NCI-H1092 (cell line): Measurements from ENCODE around the gene TNFRSF18.
"Not testable (repeated sequence)": the region's sequence is repeated elsewhere in the genome, so short reads cannot be mapped to it uniquely, and the experiment has no call there.

Experiments
- DNase-seq: peaks from one replicate; lab custom pipeline; 2025; lab: John Stamatoyannopoulos, UW

TNFRSF18 gene

GRCh38 chr1:1177452-1178206 is 28.8 kb downstream of the TNFRSF18 start:
- DNase-seq: no peak

GRCh38 chr1:1176931-1177330 is 29.5 kb downstream of the TNFRSF18 start:
- DNase-seq: no peak

- not testable (repeated sequence) for DNase-seq
Observed at GRCh38 chr1:1176063-1176761, 30.2 kb downstream of the TNFRSF18 start.

DNA sequence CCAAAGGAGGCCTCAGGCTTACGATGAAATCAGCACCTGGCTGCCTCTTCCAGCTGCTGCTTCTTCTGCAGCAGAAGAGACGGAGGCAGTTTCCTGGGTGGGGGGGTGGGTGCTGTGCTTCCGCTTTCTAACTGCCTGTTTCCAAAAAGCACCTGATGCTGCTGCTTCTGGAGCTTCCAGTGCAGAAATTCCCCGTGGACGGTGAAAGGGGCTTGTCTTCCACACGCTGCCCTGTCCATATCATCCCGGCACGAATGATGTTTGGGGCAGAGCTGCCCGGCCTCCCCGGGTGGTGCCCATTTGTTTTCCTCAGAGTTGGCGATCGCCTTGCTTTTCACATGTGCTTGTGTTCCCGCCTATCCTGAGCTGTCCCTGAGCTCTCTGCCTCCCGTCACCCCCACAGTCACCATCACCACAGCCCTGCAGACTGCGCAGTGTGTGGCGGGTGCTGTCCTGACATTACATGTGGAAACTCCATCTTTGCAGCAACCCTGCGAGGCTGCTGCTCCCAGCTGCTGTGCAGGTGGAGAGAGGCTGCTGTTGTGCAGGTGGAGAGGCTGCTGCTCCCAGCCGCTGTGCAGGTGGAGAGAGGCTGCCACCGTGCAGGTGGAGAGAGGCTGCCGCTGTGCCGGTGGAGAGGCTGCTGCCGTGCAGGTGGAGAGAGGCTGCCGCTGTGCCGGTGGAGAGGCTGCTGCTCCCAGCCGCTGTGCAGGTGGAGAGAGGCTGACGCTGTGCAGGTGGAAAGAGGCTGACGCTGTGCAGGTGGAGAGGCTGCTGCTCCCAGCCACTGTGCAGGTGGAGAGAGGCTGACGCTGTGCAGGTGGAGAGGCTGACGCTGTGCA is 30.9 kb downstream of the TNFRSF18 start:
- no peak for DNase-seq

GRCh38 chr1:1173793-1174415 is 32.5 kb downstream of the TNFRSF18 start, which contains the start of gene TTLL10:
Gene TTLL10, plus strand, starts transcription at chr1:1173880. Its CDS starts 5,336 bp downstream, at chr1:1179216.
- DNase-seq: no peak

GRCh38 chr1:1173061-1173792 is 33.2 kb downstream of the TNFRSF18 start:
- no peak for DNase-seq

DNA sequence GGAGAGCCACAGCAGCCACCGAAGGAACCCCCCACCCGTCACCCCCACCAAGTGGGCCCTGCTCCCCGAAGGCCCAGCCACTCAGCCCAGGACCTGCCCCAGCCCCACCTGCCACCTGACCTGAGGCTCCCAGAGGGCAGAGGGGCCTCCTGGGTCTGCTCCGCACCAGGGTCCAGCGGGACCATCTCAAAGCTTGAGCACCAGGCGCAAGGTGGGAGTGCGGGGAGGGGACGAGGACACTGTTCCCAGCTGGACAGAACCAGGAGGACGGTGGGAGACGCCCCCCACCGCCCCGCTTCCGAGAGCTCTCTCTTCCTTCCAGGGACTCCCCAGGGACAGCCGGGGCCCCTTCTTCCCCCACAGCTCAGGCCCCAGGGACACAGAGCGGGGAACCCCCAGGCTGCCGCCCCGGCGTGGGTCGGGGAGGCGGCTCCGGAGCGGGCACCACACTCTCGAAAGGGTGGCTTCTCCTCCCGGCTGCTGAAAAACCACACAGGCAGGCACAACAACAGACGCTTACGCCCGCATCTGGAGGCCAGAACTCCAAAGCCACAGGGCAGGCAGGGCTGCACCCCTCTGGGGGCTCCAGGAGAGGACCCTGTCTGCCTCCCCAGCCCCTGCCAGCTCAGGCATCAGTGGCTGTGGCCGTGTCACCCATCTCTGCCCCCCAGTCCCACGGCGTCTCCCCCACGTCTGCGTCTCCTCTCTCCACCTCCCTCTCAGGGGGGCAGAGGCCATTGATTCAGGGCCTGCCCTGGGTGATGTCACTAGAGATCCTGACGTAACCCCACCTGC is 34.6 kb downstream of the TNFRSF18 start:
- DNase-seq: no peak

DNA sequence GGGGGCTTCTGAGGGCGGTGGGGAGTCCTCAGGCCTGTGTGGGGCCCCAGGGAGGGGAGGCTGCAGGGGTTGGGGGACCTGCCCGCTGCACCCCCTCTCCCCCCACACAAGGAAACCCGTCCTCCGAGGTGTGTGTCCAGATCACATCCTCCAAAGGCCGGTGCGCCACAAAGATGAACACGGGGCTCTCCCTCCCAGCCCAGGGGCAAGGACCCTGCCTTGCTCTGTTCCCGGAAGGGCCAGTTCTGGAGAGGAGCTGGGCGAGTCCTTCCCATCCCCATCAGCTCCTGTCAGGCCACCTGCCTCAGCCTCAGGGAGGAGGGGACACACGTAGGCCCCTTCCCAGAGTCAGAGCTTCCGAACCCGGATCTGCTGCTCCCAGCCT is 35.2 kb downstream of the TNFRSF18 start:
- no peak for DNase-seq

DNA sequence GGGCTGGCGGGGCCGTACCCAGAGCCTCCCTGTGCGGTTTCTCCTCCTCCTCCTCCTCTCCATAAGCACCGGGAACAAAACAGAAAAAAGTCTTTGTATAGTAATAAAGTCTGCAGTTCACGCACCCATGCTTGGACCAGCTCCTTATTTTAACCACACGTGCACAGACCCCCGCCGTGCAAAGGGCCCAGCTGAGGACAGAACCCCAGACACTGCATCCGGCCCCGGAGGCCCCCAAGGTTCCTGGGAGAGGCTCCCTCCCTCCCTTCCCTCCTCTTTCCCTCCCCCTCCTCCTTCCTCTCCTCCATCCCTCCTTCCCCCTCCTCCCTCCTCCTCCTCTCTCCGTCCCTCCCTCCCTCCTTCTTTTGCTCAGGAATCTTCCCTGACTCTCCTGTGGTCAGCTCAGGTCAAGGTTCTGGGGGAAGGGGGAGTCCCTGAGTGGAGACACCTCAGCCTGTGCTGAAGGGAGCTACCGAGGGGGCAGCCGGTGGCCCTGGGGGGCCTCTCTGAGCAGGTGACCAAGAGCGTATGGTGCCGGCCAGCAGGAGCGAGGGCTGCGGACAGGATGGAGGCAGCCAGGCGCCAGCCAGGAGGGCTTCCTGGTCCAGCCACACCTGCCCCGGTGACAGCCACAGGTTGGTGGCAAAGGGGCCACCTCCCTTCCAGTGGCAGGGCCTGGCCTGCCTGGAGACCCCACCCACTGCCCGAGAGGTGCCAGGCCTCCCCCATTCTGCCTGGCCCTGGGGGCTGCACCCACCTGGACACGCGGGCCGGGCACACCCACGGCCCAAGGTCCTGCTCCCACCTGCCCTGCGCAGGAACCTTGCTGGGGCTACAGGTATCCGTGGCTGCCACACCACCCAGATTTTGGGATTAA is 35.9 kb downstream of the TNFRSF18 start:
- no peak for DNase-seq

DNA sequence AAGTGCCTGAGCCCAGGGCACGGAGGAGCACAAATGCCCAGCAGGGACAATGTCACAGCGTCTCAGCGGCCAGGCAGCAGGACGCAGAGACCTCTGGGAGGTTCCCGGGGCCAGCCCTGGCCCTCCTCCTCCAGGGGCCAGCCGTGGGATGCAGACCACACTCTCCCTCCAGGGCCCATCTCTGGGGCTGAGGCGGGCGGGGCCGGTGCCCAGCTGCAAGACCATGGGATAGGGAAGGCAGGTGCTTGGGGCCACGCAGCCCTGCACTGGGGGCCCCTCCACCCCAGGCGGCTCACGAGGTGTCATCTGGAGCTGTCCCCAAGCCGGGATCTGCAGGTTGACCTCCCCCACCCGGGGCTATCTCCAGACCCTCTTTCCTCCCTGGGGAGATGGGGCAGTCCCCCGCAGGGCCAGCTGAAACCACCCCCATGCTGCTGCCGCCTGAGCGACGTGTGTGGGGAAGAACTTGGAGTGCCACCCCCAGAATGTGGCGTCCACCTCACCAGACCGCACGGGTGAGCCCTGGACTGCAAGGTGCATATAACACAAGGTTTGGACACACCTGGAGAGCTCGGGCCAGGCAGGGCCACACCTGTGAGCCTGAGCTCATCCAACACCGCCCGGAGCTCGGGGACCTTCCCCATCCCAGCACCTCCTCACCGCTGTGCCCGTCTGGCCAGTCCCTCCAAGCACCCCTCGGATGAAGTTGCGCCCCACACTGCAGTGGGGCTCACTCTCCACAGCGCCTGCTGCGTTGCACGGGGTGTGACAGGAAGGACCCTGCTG is 36.8 kb downstream of the TNFRSF18 start:
- DNase-seq: no peak

- DNase-seq: no peak
Observed at GRCh38 chr1:1168451-1169411, 37.7 kb downstream of the TNFRSF18 start.

GRCh38 chr1:1167841-1168450 is 38.4 kb downstream of the TNFRSF18 start:
- DNase-seq: no peak

- no peak for DNase-seq
Observed at GRCh38 chr1:1167398-1167821, 39.0 kb downstream of the TNFRSF18 start.

DNA sequence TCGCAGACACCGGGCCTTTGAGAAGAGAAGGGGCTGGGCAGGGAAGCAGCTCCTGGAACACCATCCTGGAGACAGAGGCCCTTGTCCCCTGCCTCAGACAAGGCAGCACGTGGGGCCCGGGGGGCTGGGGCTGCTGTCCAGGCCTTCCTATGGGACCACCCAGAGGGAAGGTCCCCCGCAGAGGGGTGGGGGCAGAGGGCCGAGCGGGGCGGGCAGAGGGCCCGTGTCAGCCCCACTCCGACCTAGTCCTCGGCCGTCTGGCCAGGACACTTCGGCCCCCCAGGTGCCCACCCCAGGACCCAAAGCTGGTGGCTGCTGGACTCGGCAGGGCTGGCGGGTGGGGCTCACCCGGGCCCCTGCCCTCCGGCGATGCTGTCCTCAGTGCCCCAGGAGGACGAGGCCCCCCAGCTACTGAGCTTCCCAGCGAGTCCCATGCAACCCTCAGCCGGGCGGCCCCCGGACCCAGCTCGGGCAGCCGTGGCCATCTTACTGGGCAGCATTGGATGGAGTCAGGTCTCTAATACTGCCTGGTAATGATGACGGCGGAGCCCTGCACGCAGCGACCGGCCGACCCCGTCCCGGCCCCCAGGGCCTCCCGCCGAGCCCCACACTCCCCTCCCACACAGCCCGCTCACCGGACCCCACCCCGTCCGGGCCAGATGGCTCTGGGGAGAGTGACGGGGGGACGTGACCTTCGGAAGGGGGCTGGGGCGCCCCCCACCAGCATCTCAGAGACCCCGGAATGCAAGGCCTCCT is 39.6 kb downstream of the TNFRSF18 start:
- DNase-seq: no peak

GRCh38 chr1:1165900-1166421 is 40.4 kb downstream of the TNFRSF18 start:
- DNase-seq: no peak

DNA sequence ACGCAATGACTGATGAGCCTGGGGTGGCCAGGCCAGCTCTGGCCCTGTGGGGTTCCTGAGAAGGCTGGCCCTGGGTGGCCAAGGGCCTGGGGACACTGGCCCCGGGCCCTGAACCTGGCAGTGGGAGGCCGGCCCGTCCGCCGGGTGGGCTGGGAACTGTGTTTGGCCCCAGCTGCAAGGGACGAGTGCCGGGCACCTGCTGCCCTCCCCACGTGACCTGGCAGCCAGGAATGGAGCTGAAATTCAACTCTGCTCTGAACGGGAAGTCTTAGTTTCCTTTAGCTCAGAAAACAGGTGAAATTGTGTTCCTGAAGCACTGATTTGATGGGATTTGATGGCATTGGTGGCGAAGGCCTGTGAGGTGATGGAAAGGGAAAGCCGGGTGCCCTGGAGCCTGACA is 40.9 kb downstream of the TNFRSF18 start:
- DNase-seq: no peak
